ENCODE results near the gene RNF180. TPM values are rescaled to one million over a fixed set of nuclear protein-coding genes. Genes with fewer than 3 reads are reported as not detected.

The RNF180 gene
- total and polyA plus RNA-seq, 2 of the 13 experiments (the other 11 are each of a cell fraction or from before 2014, with no cell fraction given) = 0.20 TPM; not detected in 1

- no peaks in the 10 kb centered on the region for H3K4me1 ChIP-seq (ENCODE audit: insufficient read depth, low read length)
- FAIRE-seq = no peak
- DNase-seq (ENCODE audit: low spot score) = no peak
- H3K9ac ChIP-seq (ENCODE audit: insufficient read depth, low read depth, low read length) = no peak overlapping the region
- H2AFZ ChIP-seq (ENCODE audit: low read length) = no peak overlapping the region
- no peak overlapping the region for H3K4me2 ChIP-seq (ENCODE audit: low read depth, low read length)
- TF ChIP-seq ZBTB46 (CRISPR knock-in tag; IDR thresholded peaks at IDR 0.05; ENCODE audit: borderline replicate concordance) (no peak), GTF3A (CRISPR knock-in tag; conservative IDR thresholded peaks at IDR 0.05) (no peak), ZNF570 (CRISPR knock-in tag; IDR thresholded peaks at IDR 0.05; ENCODE audit: borderline replicate concordance) (no peak), SALL2 (CRISPR knock-in tag; IDR thresholded peaks at IDR 0.05) (no peak), CBX2 (IDR thresholded peaks at IDR 0.05; ENCODE audit: low read depth, low read length) (no peak), CBX2 (CRISPR knock-in tag; IDR thresholded peaks at IDR 0.05; ENCODE audit: low read depth) (no peak), ZNF230 (CRISPR knock-in tag; IDR thresholded peaks at IDR 0.05) (no peak), CEBPG (CRISPR knock-in tag; IDR thresholded peaks at IDR 0.05) (no peak), MZF1 (CRISPR knock-in tag; IDR thresholded peaks at IDR 0.05; ENCODE audit: borderline replicate concordance) (no peak), ZNF567 (CRISPR knock-in tag; IDR thresholded peaks at IDR 0.05; ENCODE audit: borderline replicate concordance) (no peak)
- no CpG with 5 or more reads among the region's 3 CpGs for WGBS (ENCODE audit: low lambda C conversion rate)
- intact Hi-C loops (cut with micrococcal nuclease; ENCODE audit: unreplicated experiment) (no loop called here), in situ Hi-C loops (cut with HindIII; ENCODE audit: extremely low pct_ligation_motif_present, low pct_unique_long_range_greater_than_20kb) (no loop called here)
- no peaks in the 10 kb centered on the region for H3K79me2 ChIP-seq (ENCODE audit: insufficient read depth, low read length)
- no peaks in the 10 kb centered on the region for H4K20me1 ChIP-seq (ENCODE audit: insufficient read depth, low read length)
- BruUV-seq (replicated peaks) = no TSS peak
- H3K27me3 ChIP-seq (ENCODE audit: control insufficient read depth in 1 of 2, insufficient read depth in 2 of 2, low read length in 2 of 2) = no peaks in the 10 kb centered on the region
- H3K27ac ChIP-seq (ENCODE audit: extremely low read length, insufficient read depth, low read length) = no peak overlapping the region
- POLR2A ChIA-PET = no interaction called here
- no peak overlapping the region for H3K4me3 ChIP-seq (replicated peaks in 1 of 3; ENCODE audit: insufficient read depth in 1 of 3, low read depth in 2 of 3, low read length in 3 of 3)
- H3K36me3 ChIP-seq (replicated peaks in 1 of 2; ENCODE audit: control insufficient read depth in 1 of 2, insufficient read depth in 2 of 2, low read length in 2 of 2) = no peaks in the 10 kb centered on the region
- CTCF ChIA-PET (ENCODE audit: low intra/inter-chr PET ratio, low total read pairs) = no interaction called here
- ATAC-seq = no peak
- H3K9me3 ChIP-seq (ENCODE audit: low read length) = no peaks in the 10 kb centered on the region
Observed at GRCh38 chr5:64292611-64293215, 127.1 kb downstream of the RNF180 start.

Data from HepG2 (cell line).